OCI-LY7 (cell line): Measurements from ENCODE around the gene DENND5B. TPM values are rescaled to one million over a fixed set of nuclear protein-coding genes. Genes with fewer than 3 reads are reported as not detected.

Experiments
- BruUV-seq: library from RNA; stranded (reverse); fragments of 400-500 nt; replicated peaks from 2 replicates; lab custom pipeline; 2021; lab: Mats Ljungman, UMichigan
- CTCF ChIA-PET: fragments of 300-600 bp; sonication (Branson Sonifier 250); formaldehyde crosslinking; loops from one replicate; lab custom pipeline; 2022; ENCODE audit warnings: antibody characterized with exemption; ENCODE audit not compliant: unreplicated experiment; lab: Charles Lee
- POLR2A ChIA-PET: fragments of 300-600 bp; sonication (Branson Sonifier 250); formaldehyde crosslinking; loops from one replicate; lab custom pipeline; 2022; ENCODE audit warnings: antibody characterized with exemption; lab: Charles Lee
- DNase-seq: peaks from one replicate; pipeline ENCODE4 v3.0.0-alpha.2; 2015; ENCODE audit warnings: low spot score
- H2AFZ ChIP-seq: fragments of 200-600 bp; sonication (generic), shearing (Covaris generic); 2 replicates; pipeline ENCODE4 v1.6.1; 2014; ENCODE audit warnings: mild to moderate bottlenecking, antibody characterized with exemption, low read length, moderate library complexity
- H3K27ac ChIP-seq: fragments of 200-600 bp; sonication (generic); 2 replicates; pipeline ENCODE4 v1.5.1; 2014; ENCODE audit warnings: mixed run types, low read depth, mild to moderate bottlenecking, moderate library complexity, low read length, inconsistent platforms; ENCODE audit not compliant: poor library complexity, severe bottlenecking
- H3K36me3 ChIP-seq: fragments of 200-600 bp; sonication (generic); 2 replicates; pipeline ENCODE4 v1.6.1; 2014; ENCODE audit warnings: mild to moderate bottlenecking, antibody characterized with exemption, low read length, moderate library complexity, mixed read lengths; ENCODE audit not compliant: insufficient read depth
- H3K4me1 ChIP-seq: fragments of 200-600 bp; sonication (generic); 2 replicates; pipeline ENCODE4 v1.5.1; 2014; ENCODE audit warnings: mild to moderate bottlenecking, low read length; ENCODE audit not compliant: insufficient read depth, poor library complexity, severe bottlenecking
- H3K4me2 ChIP-seq: fragments of 200-600 bp; sonication (generic); 2 replicates; pipeline ENCODE4 v1.6.1; 2014; ENCODE audit warnings: mild to moderate bottlenecking, low read length
- H3K4me3 ChIP-seq: fragments of 200-600 bp; sonication (generic); 2 replicates; pipeline ENCODE4 v1.5.1; 2014; ENCODE audit warnings: mild to moderate bottlenecking, low read depth, low read length; ENCODE audit not compliant: poor library complexity, severe bottlenecking
- H3K79me2 ChIP-seq: fragments of 200-600 bp; sonication (generic); 2 replicates; pipeline ENCODE4 v1.6.1; 2016; ENCODE audit warnings: low read depth, mild to moderate bottlenecking, low read length, moderate library complexity, mixed read lengths; ENCODE audit not compliant: insufficient read depth
- H3K9me2 ChIP-seq: fragments of 200-600 bp; sonication (generic); 2 replicates; pipeline ENCODE4 v1.6.1; 2016; ENCODE audit warnings: mild to moderate bottlenecking, low read length, mixed read lengths; ENCODE audit not compliant: insufficient read depth
- H3K9me3 ChIP-seq: fragments of 200-600 bp; sonication (generic); 2 replicates; pipeline ENCODE4 v1.6.1; 2014; ENCODE audit warnings: mild to moderate bottlenecking, mixed run types, low read length, mixed read lengths
- H4K20me1 ChIP-seq: fragments of 200-600 bp; sonication (generic); 2 replicates; pipeline ENCODE4 v1.6.1; 2014; ENCODE audit warnings: mild to moderate bottlenecking, antibody characterized with exemption, low read length, moderate library complexity, mixed read lengths; ENCODE audit not compliant: insufficient read depth
- EZH2phosphoT487 ChIP-seq: fragments of 200-600 bp; sonication (generic); IDR thresholded peaks from 2 replicates; pipeline ENCODE4 v1.6.1; 2018; ENCODE audit warnings: low read depth, borderline replicate concordance, mild to moderate bottlenecking, mixed run types, antibody characterized with exemption, low read length, moderate library complexity, mixed read lengths
- intact Hi-C: fragments of 100-400 bp; cut with micrococcal nuclease; formaldehyde crosslinking; loops from one replicate; pipeline ENCODE4 v1.10.0; 2022; ENCODE audit not compliant: unreplicated experiment
- total RNA-seq, 2 experiments: library from RNA; depleted of rRNA in 1 of 2; stranded (reverse); fragments of >200 nt in 1 of 2; shearing (Covaris generic) in 1 of 2; gene quantifications; 2 replicates each; pipeline ENCODE4 v1.2.3, GENCODE V29; 2014 to 2022
- TF ChIP-seq, protein P1 (sequence below): fragments of 200-600 bp; sonication (generic); conservative IDR thresholded peaks from 2 replicates; pipeline ENCODE4 v1.5.1; 2014; ENCODE audit warnings: mild to moderate bottlenecking, antibody characterized with exemption, low read length, moderate library complexity, mixed read lengths

Gene DENND5B
- total RNA-seq, 2 experiments from 2014 or later: 23.1 to 38.9 TPM

GRCh38 chr12:31370531-31371255, 220.2 kb downstream of the DENND5B start:
- H3K27ac ChIP-seq: no peak overlapping the region
- ChIA-PET CTCF (no interaction called here), POLR2A (interaction anchor here (0.7 to 1.2 kb wide), 3 partner anchors 24 to 1029 kb away, joined by 3 to 4 read pairs (median 3); partner anchors contain the start of gene FGD4)
- peaks cover 14% of the 10 kb centered on the region for H3K4me1 ChIP-seq
- BruUV-seq: no TSS peak
- TF ChIP-seq, protein P1, sequence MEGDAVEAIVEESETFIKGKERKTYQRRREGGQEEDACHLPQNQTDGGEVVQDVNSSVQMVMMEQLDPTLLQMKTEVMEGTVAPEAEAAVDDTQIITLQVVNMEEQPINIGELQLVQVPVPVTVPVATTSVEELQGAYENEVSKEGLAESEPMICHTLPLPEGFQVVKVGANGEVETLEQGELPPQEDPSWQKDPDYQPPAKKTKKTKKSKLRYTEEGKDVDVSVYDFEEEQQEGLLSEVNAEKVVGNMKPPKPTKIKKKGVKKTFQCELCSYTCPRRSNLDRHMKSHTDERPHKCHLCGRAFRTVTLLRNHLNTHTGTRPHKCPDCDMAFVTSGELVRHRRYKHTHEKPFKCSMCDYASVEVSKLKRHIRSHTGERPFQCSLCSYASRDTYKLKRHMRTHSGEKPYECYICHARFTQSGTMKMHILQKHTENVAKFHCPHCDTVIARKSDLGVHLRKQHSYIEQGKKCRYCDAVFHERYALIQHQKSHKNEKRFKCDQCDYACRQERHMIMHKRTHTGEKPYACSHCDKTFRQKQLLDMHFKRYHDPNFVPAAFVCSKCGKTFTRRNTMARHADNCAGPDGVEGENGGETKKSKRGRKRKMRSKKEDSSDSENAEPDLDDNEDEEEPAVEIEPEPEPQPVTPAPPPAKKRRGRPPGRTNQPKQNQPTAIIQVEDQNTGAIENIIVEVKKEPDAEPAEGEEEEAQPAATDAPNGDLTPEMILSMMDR: no peak
- TF ChIP-seq EZH2phosphoT487: no peak
- no peaks in the 10 kb centered on the region for H4K20me1 ChIP-seq
- H2AFZ ChIP-seq: peak overlapping the region; percentile 29; the same call in 1 of the 2 replicates
- H3K4me3 ChIP-seq: no peak overlapping the region
- no peak overlapping the region; the same call in 1 of the 2 replicates for H3K4me2 ChIP-seq
- no peaks in the 10 kb centered on the region for H3K9me3 ChIP-seq
- no peaks in the 10 kb centered on the region for H3K36me3 ChIP-seq
- H3K79me2 ChIP-seq: no peaks in the 10 kb centered on the region
- H3K9me2 ChIP-seq: no peaks in the 10 kb centered on the region
- DNase-seq: no peak
- intact Hi-C loops: no loop called here

DNA sequence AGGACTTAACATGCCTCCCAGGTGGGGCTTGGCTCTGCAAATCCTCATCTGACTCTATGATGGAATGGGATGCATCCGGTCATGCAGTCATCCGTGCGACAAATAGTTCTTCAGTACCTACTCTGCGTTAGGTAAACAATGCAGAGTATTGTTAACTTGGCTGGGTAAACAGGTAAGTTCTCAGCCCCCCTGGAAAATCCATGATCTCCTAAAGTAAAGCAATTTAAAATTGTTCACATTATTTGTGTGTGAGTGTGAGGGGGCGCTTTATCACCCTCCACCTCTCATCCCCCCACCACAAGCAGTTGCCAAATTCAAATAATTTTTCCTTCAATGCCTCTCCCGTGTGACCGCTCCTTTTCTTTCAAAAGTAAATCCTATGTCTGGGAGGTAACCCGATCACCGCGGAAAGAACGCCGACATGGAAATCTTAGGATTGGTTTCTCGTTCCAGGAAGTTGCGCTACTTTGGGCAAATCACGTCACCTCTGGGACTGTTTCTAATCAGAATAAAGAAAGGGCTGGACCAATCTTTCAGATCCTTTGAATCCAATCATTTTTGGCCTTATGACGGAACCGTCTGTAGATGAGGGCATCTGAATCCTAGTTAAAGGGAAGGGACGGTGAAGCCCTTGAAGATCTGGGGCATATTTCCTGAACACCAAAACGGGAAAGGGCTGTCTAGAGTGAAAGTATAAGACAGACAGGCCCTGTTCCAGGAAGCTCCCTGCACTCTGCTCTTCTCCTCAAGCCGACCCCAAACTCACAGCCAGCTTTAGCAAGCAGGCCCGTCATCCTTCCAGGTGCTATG, 221.0 kb downstream of the DENND5B start:
- POLR2A ChIA-PET: interaction anchor here (0.7 kb wide), 1 partner anchor 228 kb away, joined by 3 read pairs; no protein-coding TSS in a partner anchor

More for the DNA sequence above, 221.0 kb downstream of the DENND5B start:
- H3K27ac ChIP-seq: no peak overlapping the region
- no peaks in the 10 kb centered on the region for H3K79me2 ChIP-seq
- no TSS peak for BruUV-seq
- H3K9me2 ChIP-seq: no peaks in the 10 kb centered on the region
- H3K4me2 ChIP-seq: no peak overlapping the region
- no peaks in the 10 kb centered on the region for H4K20me1 ChIP-seq
- H3K4me3 ChIP-seq: no peak overlapping the region
- peaks cover 14% of the 10 kb centered on the region for H3K4me1 ChIP-seq
- TF ChIP-seq, protein P1: no peak
- no peak for TF ChIP-seq EZH2phosphoT487
- H2AFZ ChIP-seq: peak overlapping the region; percentile 29; the same call in 1 of the 2 replicates
- CTCF ChIA-PET: no interaction called here
- H3K36me3 ChIP-seq: no peaks in the 10 kb centered on the region
- intact Hi-C loops: no loop called here
- H3K9me3 ChIP-seq: no peaks in the 10 kb centered on the region
- DNase-seq: no peak
